NCI-H82 (cell line): ENCODE results near the gene RCAN2.
A peak's percentile ranks its signal among the peaks of the same experiment; 100 is the strongest.

Experiments
- DNase-seq: peaks from one replicate; lab custom pipeline; 2025; lab: John Stamatoyannopoulos, UW

RCAN2 gene

DNA sequence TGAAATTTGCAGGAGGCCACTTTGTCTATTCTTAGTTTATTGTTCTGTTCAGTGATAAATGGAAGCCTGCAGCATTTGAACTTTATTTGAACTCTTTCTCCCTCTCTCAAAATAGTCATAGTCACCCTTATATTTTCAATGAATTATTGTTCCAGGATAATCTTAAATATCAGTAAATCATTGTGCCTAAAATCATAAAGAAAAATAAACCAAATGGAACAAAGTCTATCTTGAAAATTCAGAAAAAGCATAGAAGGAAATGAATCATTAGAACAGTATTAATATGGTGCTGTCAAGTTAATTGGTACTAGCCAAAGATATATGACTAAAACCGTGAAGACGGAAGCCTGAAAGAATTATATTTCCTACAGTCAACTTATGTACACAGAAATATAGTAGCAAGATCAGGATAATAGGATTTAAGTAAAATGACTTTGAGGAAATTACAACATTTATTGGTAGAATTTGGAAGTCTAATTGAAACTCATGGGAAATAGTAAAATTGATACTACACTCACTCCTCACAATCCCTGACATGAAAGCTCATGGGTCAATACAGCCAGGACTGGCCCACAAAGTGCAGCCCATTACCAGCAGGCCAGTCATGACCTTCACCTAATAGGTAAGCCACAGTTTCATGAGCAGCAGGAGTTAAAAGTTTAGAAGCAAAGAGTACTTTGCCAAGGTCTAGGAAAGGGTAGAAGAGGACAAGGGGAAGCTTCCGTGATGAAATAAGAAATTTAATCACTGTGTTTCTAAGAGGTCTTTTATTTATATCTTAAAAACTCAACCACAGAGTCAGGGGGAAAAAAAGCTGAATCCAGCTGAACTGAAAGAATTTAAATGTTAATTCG, 200.6 kb downstream of the RCAN2 start:
- no peak for DNase-seq

DNA sequence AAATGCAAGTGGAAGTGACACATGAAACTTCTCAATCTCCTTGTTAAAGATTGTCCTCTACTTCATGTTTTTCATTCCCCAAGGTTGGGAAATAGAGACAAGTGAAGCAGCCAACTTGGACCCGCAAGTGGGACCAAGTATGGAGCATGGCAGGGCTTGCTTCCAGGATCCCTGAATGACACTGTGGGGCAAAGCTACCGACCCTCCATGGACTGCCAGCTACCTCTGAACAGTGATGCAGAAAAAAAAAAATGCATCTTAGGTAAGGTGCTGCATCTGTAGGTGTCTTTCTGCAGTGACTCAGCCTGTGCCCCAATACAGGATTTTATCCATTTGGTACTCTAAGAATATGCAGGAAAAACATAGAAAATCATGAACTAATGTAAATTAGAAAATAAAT, 201.4 kb downstream of the RCAN2 start:
- no peak for DNase-seq

DNA sequence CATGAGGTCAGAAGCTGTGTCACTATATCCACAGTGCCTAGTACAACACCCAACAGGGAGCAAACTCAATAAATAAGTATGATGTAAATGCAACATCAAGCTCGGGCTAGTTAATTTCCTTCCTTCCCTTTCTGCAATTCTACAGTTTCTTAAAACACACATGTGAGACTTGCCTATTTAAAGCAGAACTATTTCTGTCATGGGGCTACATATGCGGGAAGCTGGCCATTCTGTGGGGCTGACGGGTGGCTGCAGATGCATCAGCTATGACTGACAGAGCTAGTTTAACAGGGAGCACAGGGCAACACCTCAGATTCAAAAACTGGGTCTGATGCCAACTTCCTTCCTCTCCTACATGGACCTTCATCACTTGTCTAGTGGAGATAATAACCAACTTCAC, 202.4 kb downstream of the RCAN2 start:
- no peak for DNase-seq

DNA sequence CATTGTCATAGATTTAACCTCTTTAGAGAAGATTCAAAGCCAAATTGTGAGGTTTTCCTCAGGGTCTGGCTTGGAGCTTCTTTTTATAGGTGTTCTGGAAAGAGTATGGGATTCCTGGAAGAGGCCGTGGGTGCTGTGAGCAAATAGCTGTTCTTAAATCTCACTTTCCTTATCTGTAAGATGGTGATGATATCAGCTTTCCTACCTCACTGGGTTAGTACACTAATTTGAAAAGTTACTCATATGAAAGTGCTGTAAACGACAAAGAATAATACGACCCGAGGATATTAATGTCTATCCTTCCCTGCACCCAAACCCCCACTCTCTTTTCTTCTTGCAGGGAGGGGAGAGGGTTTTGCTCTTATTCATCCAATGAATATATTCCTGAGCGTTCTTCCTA, 203.6 kb downstream of the RCAN2 start:
- no peak for DNase-seq

DNA sequence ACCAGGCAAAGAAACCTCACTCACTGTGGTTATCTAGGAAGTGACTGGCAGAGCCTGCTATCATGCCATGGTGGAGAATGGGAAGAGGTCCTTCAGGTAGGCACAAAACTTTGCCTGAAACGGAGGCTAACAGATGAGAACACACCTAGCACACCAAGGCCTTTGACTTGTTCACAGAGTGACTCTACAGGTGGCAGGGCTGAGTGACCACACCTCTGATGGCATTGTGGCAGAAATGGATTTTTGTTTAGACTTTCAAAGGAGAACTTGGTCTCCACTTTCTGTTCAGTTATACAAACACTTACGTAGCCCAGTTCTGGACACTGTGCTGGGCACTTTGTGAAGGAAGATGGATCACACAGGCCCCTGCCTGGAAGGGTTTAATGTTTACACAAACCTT, 204.2 kb downstream of the RCAN2 start:
- no peak for DNase-seq

DNA sequence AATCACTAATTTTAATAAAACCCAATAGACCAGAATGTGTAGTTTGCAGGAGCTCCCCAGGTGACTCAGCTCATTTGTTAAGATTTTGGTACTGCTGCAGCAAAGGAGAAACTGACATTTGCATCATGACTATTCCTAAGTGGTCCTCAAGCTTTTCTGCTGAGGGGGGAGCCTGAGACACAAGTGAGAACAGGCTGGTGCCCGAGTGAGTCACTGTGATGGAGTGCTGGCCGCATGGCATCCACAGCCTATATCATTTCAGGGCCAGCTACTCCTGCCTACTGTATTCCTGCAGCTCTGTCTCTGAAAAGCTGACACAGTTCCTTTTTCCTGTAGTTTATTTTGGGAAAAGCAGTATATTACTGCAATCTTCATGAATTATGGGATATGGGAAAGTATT, 206.8 kb downstream of the RCAN2 start:
- DNase-seq, result no peak

DNA sequence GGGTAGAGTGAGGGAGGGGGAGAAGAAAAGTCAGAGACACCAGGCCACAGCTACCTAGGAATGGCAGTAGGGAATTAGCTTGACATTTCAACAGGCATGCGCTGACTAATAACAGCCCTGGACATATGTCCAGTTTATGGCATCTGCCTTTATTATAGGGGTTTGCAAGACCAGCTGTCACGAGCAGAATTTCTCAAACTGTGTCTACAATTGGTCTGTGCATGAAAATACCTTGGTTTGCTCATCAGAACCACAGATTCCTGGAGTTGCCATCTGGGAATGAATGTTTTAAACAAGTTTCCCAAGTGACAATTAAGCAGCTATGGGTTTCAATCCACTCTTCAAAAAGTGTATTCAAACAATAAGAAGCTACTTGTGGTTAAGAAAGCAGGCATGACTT, 210.1 kb downstream of the RCAN2 start:
- no peak for DNase-seq

DNA sequence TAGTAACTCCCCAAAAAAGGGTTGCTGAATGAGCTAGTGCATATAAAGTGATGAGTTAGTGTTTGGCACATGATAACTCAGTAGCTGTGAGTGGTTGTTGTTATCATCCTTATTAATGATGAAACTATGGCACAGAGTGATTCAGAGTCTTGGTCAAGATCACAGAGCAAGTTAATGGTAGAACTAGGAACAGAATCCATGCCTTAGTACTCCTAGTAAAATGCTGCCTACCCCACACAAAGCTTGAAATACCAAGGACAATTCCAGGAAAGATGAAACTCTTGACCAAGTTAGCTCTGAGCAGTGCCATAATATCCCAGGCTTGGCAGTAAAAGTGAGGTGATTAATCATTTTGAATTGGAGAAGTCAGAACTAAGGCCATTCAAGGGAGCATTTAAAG, 211.4 kb downstream of the RCAN2 start:
- no peak for DNase-seq

DNA sequence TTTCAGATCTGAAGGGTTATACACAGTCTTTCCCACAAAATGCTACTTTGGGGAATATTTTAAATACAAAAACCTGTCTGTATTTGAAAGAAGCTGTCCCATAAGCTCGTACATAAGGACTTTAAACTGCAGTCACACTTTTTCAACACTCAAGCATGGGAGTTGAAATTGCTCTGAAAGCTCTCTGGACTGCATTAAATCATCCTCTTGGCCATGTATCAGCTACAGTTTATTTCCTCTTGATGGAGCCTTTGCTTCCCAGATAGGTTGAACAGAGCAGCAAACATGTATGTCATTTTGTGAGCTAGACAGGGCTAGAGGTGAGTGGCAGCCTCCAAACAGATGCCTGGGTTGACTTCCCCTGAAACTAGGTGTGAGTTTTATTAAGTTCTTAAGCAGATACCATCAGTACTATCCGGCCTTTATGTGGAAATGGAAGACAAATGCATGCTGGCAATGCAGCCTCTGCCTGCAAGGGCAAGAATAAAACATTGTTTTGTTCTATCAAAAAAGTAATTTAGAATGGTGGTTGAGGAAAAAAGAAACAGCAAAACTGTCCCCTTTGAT, 214.6 kb downstream of the RCAN2 start:
- DNase-seq, result no peak

DNA sequence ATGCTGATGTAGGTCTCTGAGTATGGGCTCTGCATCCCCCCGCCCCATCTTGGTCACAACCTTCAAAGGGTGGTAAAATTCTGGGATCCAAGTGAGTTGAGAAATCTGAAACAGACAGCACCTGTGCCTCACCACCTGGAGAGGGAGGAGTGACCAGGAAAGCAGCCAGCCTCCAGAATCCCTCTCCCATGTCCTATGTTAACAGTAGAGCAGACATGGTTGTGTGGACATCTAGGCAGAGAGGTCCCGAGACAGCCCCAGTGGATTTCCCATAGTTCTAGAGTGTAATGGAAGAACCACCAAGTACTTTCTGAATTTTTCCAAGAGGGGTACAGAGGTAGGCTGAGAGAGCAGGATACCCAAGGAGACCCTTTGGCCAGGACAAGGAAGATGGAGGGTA, 216.7 kb downstream of the RCAN2 start:
- DNase-seq, result no peak

DNA sequence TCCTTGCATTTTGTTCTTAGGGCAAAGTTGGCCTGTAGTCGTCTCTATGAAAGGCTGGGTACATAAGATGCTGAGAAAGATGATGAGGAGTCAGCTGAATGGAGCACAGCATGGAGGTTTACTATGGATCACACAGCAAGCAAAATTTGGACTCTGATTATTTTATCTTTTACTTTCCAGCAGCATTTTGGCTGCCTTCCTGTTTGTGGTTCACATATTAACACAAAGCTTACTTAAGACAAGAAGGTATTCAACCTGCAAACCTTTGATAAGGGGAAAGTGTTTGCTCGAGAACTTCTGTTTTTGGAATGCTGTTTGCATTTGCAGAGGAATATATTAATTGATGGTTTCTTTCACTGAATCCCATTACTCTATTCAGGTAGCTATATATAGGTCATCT, 217.3 kb downstream of the RCAN2 start:
- no peak for DNase-seq

DNA sequence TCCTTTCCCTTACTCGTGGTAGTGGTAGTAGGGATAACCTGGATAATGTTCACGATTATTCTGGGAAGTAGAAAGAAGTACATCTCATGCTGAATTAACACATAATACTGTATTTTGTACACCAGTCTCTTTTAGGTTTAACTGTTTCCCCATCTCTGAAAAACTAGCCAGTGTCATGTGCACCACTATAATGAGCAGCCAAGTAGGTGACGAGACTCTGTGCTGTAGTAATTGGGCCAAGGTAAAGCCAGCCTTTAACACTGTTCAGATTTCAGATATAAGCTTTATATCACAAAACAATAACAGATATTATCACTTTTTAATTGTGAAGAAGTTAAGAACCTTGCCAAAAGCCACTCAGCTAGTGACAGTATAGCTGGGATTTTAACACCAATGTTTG, 219.5 kb downstream of the RCAN2 start:
- DNase-seq, result no peak

DNA sequence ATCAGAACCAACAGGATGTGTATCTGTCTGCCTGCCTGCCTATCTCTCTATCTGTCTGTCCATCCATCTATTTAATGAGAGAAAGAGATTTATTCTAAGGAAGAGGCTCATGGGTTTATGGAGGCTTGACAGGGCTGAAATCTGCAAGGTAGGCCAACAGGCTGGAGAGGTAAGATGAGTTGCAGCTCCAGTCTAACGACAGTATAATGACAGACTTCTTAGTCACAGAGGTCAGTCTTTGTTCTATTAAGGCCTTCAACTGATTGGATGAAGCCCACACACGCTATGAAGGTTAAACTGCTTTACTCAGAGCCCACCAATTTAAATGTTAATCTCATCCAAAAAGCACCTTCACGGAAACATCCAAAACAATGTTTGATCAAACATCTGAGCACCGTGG, 220.1 kb downstream of the RCAN2 start:
- DNase-seq, result no peak

DNA sequence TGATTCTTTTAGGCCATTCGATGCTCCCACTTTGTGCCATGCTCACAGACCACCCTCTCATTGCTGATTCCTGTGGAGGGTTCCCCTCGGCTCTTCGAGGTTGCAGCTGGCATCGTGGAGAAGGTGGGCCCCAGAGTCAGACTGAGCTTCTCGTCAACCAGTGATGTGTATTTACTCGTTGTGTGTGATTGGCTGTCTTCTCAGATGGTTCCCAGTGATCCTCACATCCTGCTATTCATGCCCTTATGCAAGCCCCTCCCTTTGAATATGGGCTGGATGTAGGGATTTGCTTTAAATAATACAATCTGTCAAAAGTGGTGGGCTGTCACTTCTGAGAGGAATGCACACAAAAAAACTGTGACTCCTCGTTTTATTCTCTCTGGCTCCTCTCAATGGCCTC, 220.9 kb downstream of the RCAN2 start:
- no peak for DNase-seq

DNA sequence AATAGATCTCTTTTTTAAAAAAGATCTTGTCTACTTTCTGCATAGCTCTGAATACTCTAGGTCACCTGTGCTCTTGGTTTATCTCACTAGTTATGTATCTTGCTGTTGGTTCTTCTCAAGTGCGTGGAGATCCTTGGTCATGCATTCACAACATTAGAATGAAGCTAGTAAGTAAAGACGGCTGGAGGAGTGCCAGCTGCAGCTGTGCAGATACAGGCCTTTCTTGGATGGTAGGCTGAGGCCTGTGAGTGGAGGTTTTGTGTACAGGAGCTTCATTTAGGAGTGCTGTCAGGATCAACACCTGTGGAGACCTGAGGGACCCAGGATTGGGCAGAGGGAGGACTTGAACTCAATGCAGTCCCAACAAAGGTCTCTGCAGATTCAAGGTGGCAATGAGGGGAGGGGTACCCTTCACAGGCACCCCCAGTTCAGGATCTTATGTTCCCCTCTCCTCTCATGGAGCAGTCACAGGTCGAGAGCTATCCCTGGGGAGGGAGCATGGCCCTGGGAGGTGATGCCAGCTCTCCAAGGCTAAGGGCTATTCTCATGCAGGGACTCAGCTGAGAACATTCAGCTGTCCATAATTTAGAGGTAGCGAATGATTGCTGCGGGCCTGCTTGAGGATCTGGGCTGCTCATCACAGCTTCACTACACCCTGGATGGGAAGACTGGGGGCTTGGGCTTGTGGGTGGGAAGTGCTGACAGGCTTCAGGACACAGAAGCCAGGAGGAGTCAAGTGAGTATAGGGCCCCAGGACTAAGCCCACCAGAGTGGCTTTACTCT, 221.6 kb downstream of the RCAN2 start:
- no peak for DNase-seq

DNA sequence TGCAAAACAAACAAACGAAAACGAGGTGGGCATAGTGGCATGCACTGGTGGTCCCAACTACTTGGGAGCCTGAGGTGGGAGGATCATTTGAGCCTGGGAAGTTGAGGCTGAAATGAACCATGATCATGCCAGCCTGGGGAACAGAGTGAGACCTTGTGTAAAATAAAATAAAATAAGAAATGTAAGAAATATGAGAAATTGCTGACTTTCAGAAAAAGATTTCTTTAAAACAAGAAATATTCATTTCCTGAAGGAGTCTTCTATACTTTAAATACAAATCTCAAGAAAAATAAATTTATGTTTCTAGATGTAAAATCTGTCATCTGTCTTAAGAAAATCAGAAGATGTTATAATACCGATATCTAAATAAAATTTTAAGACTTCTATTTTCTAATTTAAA, 223.7 kb downstream of the RCAN2 start:
- DNase-seq, result no peak

DNA sequence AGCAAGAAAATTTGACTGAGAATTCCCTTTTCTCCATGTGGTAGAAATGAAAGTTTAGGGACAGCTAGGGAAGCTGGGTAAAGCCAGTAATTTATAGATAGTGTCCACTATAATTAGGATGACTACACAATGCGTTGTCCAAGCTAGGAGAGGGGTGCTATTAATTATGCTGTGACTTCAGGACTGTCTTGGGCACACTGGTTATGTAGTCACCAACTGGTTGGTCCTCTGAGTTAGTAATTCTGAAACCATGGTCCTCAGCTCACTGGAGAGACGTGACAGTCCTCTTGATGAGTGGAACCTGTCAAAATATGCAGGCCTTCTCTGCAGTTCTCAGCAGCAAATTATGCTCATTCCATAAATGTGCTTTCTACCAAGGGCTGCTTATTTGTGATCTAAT, 225.9 kb downstream of the RCAN2 start:
- DNase-seq, result no peak

DNA sequence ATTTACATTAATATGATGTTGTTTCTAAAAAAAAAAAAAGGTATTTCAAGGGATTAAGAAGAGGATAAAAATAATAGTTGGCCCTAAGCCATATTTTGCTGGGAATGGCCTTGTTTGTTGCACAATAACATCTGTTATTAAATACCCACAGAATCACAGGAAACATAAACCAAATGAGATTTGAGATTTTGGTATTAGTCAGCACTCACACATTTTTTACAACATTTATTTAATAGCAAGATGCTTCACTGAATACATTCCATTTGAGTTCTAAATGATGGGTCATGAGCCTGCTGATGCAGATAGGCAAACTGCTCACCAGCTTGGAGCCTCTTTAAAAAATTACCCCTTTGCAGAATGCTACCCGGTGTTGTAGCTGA, 227.6 kb downstream of the RCAN2 start:
- no peak for DNase-seq

DNA sequence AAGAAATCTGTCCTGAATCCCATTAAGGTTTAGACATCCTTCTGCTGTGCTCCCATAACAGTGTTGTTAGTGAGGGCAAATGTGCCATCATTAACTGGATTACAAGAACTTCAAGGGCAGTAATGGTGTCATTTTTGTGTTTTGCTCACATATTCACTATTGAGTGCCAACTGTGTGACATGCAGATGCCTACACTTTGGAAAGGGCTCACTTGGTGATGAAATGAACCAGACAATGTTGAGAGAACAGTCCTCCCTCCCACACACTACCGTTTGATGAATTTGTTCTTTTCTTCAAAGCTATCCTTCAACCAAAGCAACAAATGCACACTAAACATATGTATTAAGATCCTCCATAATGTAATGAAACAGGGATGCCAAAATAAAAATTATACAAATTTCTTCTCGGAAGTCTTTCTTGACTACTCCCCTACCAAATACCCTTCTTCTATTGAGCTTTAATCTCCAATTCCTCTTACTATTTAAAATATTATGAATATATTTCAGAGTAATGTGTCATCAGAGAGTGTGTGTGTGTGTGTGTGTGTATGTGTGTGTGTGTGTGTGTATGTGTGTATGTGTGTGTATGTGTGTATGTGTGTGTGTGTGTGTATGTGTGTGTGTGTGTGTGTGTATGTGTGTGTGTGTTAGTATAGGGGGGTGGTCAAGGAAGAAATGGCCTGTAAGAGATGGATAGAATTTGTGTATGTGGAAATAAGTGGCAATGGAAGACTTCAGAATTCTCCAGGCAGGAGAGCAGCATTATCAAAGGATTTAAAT, 228.1 kb downstream of the RCAN2 start:
- peak; percentile 58 for DNase-seq

DNA sequence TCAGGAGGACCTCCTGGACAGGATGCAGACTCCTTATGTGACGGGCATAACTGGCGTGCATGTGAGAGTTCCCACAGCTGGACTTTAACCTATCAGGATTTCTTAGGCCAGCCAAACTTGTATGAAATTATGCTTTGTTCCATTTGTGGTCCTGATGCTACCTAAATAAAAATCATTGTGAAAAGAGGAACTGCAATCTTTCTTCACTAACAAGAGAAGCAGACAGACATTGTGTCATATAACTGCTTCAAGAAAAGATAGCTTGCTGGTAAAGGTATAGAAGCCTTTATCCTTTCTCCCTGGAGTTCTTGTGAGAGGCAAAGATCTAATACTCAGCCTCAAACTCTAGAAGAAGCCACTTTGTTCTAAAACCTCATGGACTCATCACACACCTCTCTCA, 233.0 kb downstream of the RCAN2 start:
- DNase-seq, result no peak

DNA sequence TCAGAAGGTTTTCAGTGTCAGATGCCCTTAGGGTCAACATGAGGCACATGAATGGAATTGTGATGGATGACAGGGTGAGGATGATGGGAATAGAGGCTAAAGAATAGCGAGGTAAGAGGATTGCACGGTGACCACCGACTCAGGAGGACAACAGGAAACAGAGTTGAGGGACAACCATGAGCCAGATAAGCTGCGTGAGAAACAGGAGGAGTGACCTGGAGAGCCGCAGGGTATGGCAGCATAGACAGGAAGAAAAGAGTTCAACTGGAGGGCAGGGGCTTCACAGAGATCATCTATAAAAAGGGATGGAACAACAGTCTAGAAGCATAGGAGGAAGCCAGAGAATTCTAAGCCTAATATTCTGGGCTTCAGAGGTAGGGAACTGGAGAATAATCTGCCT, 235.7 kb downstream of the RCAN2 start:
- no peak for DNase-seq

DNA sequence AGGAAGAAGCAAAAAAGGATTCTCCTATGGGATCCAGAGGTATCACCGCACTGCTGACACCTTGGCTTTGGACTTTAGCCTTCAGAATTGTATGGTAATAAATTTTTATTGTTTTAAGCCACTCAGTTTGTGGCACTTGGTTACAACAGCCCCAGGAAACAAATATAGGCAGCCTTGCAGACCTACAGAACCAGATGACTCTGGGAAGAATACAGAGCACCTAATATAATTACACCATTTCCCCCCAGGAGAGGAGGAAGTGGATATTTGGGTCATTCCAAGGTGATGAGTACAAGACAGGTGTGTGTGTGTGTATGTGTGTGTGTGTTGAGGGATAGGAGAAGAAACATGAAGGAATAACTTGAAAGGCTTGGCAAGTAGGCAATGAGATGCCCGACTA, 236.3 kb downstream of the RCAN2 start:
- DNase-seq, result no peak

DNA sequence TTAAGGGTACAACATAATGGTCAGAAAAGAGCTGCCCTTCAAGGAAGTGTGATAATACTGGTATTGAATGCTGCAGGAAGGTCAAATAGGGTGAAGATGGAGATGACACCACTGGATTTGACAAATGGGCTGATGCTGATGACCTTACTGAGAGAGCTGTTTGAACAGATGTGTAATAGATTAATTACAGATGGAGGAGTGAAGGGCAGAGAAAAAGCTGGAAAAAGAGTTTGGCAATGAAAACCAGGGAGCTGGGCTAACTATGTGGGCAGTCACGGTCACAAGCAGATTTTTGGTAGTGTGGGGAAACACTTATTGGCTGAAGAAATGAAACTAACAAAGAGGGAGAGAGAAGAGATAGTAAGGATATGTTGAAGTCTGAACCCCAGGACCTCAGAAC, 236.9 kb downstream of the RCAN2 start:
- DNase-seq, result no peak
